ENCODE data around the gene TIGD3. TPM values are rescaled to one million over a fixed set of nuclear protein-coding genes. Genes with fewer than 3 reads are reported as not detected.

The TIGD3 gene
- total and polyA plus RNA-seq, 2 of the 13 experiments (the other 11 are each of a cell fraction or from before 2014, with no cell fraction given), result 0.49 to 4.9 TPM

- TF ChIP-seq PAX8 (CRISPR knock-in tag; IDR thresholded peaks at IDR 0.05; ENCODE audit: borderline replicate concordance), result 0 out of 2 replicates have a peak, but pooled peaks have one; percentile 36
- peak; percentile 85 for TF ChIP-seq TAF1 (CRISPR knock-in tag; IDR thresholded peaks at IDR 0.05)
- TF ChIP-seq ZBTB7A (CRISPR knock-in tag; IDR thresholded peaks at IDR 0.05), result 0 out of 2 replicates have a peak, but pooled peaks have one; percentile 26
- 0 out of 2 replicates have a peak, but pooled peaks have one; percentile 20 for TF ChIP-seq POGK (CRISPR knock-in tag; conservative IDR thresholded peaks at IDR 0.05)
- TF ChIP-seq IRF2 (CRISPR knock-in tag; IDR thresholded peaks at IDR 0.05), result peak; percentile 50
- peak; percentile 3; the same call in 1 of the 2 replicates for TF ChIP-seq ZNF687 (CRISPR knock-in tag; IDR thresholded peaks at IDR 0.05)
- peak; percentile 80; the same call in 1 of the 2 replicates for TF ChIP-seq ETV6 (CRISPR knock-in tag; conservative IDR thresholded peaks at IDR 0.05)
- TF ChIP-seq ZFP90 (CRISPR knock-in tag; IDR thresholded peaks at IDR 0.05; ENCODE audit: borderline replicate concordance), result 0 out of 2 replicates have a peak, but pooled peaks have one; percentile 24
- no peak for TF ChIP-seq KIAA2018 (CRISPR knock-in tag; IDR thresholded peaks at IDR 0.05; ENCODE audit: borderline replicate concordance)
- TF ChIP-seq PATZ1 (CRISPR knock-in tag; IDR thresholded peaks at IDR 0.05), result 0 out of 2 replicates have a peak, but pooled peaks have one; percentile 12
- 0 out of 2 replicates have a peak, but pooled peaks have one; percentile 39 for TF ChIP-seq ZNF552 (CRISPR knock-in tag; IDR thresholded peaks at IDR 0.05; ENCODE audit: borderline replicate concordance)
Observed at GRCh38 chr11:65314501-65315203, 39.9 kb upstream of the TIGD3 start, which contains the start of gene CDC42EP2 (continued).
